Measurements from ENCODE around the gene SELENOT.

GRCh38 chr3:150653110-150653561 lies 50.0 kb downstream of the SELENOT start:
- TF ChIP-seq CTCF (IDR thresholded peaks at IDR 0.05 in 2 of 3, conservative IDR thresholded peaks at IDR 0.05 in 1 of 3; ENCODE audit: borderline replicate concordance in 1 of 3, insufficient read depth in 1 of 3, low read depth in 2 of 3, low read length in 2 of 3) (no peak), POLR2AphosphoS5 (IDR thresholded peaks at IDR 0.05; ENCODE audit: low read depth, low read length) (no peak), CBX3 (IDR thresholded peaks at IDR 0.05; ENCODE audit: low read depth) (no peak), POLR2A (IDR thresholded peaks at IDR 0.05; ENCODE audit: borderline replicate concordance, extremely low read depth, insufficient read depth, insufficient read length) (no peak), RAD21 (IDR thresholded peaks at IDR 0.05; ENCODE audit: low read depth) (no peak), ZBTB33 (IDR thresholded peaks at IDR 0.05; ENCODE audit: extremely low read depth, insufficient replicate concordance, low read length) (no peak), YY1 (IDR thresholded peaks at IDR 0.05; ENCODE audit: extremely low read depth, insufficient replicate concordance, low read depth, low read length) (no peak), REST (IDR thresholded peaks at IDR 0.05; ENCODE audit: low read depth) (no peak), EZH2phosphoT487 (IDR thresholded peaks at IDR 0.05; ENCODE audit: borderline replicate concordance) (no peak), EZH2 (IDR thresholded peaks at IDR 0.05) (no peak), JUND (IDR thresholded peaks at IDR 0.05) (no peak)
